Caco-2 (cell line): Measurements from ENCODE around the gene IP6K2. TPM values are rescaled to one million over a fixed set of nuclear protein-coding genes. Genes with fewer than 3 reads are reported as not detected.

Experiments
- BruUV-seq: library from RNA; stranded (reverse); fragments of 400-500 nt; replicated peaks from 2 replicates; lab custom pipeline; 2021; lab: Mats Ljungman, UMichigan
- CTCF ChIA-PET: fragments of 300-600 bp; sonication (Branson Sonifier 250); formaldehyde crosslinking; loops from one replicate; lab custom pipeline; 2022; ENCODE audit warnings: antibody characterized with exemption; lab: Charles Lee
- POLR2A ChIA-PET: fragments of 300-600 bp; sonication (Branson Sonifier 250); formaldehyde crosslinking; loops from one replicate; lab custom pipeline; 2022; ENCODE audit warnings: antibody characterized with exemption; lab: Charles Lee
- DNase-seq, 2 experiments: peaks; one replicate each; pipeline versions ENCODE4 v3.0.0 to v3.0.0-alpha.2; 2020 to 2022
- H3K27me3 ChIP-seq: replicated peaks from 2 replicates; pipeline ENCODE4 v1.6.0; 2011; ENCODE audit warnings: low read length; ENCODE audit not compliant: control insufficient read depth, insufficient read depth
- H3K36me3 ChIP-seq: 2 replicates; pipeline ENCODE4 v1.5.1; 2011; ENCODE audit warnings: low read length; ENCODE audit not compliant: control insufficient read depth, insufficient read depth
- H3K4me1 ChIP-seq: fragments of 250-450 bp; sonication (Bioruptor Pico); 2 replicates; pipeline ENCODE4 v1.5.1; 2020; ENCODE audit warnings: mild to moderate bottlenecking
- H3K4me3 ChIP-seq: 2 replicates; pipeline ENCODE4 v1.5.1; 2011; ENCODE audit warnings: low read depth, mild to moderate bottlenecking, control low read depth, low read length
- H3K9me3 ChIP-seq: fragments of 250-450 bp; sonication (Bioruptor Pico); 2 replicates; pipeline ENCODE4 v1.5.1; 2020; ENCODE audit warnings: mild to moderate bottlenecking, moderate library complexity
- H3K27ac Mint-ChIP-seq: one replicate; pipeline ENCODE4 v1.8.0; 2022; ENCODE audit warnings: mixed read lengths; ENCODE audit not compliant: unreplicated experiment
- H3K27me3 Mint-ChIP-seq: one replicate; pipeline ENCODE4 v1.8.0; 2022; ENCODE audit warnings: mixed read lengths; ENCODE audit not compliant: insufficient read depth, unreplicated experiment
- H3K36me3 Mint-ChIP-seq: one replicate; pipeline ENCODE4 v1.8.0; 2022; ENCODE audit warnings: mild to moderate bottlenecking, mixed read lengths; ENCODE audit not compliant: insufficient read depth, unreplicated experiment
- H3K4me1 Mint-ChIP-seq: one replicate; pipeline ENCODE4 v1.8.0; 2022; ENCODE audit warnings: low read depth, mixed read lengths; ENCODE audit not compliant: unreplicated experiment
- H3K4me3 Mint-ChIP-seq: one replicate; pipeline ENCODE4 v1.8.0; 2022; ENCODE audit warnings: mild to moderate bottlenecking, moderate library complexity, mixed read lengths; ENCODE audit not compliant: unreplicated experiment
- H3K9me3 Mint-ChIP-seq: one replicate; pipeline ENCODE4 v1.8.0; 2022; ENCODE audit warnings: mixed read lengths; ENCODE audit not compliant: unreplicated experiment
- intact Hi-C: fragments of 100-400 bp; cut with micrococcal nuclease; formaldehyde crosslinking; loops from one replicate; pipeline ENCODE4 v1.10.0; 2022; ENCODE audit not compliant: unreplicated experiment
- total RNA-seq: library from RNA; stranded (reverse); gene quantifications from 2 replicates; pipeline ENCODE4 v1.2.3, GENCODE V29; 2022
- TF ChIP-seq, protein P1 (sequence below), 2 experiments: fragments of 200-600 bp in 1 of 2; IDR thresholded peaks; 1 replicate in 1 of 2; 2 replicates in 1 of 2; pipeline versions ENCODE4 v1.5.1 to v1.8.0; 2011 to 2022; ENCODE audit warnings: antibody characterized with exemption in 1 of 2, control low read depth in 1 of 2, inconsistent platforms in 1 of 2, low read depth in 1 of 2, low read length in 1 of 2, mild to moderate bottlenecking in 1 of 2, moderate library complexity in 1 of 2; ENCODE audit not compliant: insufficient read depth in 1 of 2, severe bottlenecking in 1 of 2, unreplicated experiment in 1 of 2

IP6K2 gene
- total RNA-seq, 1 experiment from 2014 or later, result 91.7 TPM

DNA sequence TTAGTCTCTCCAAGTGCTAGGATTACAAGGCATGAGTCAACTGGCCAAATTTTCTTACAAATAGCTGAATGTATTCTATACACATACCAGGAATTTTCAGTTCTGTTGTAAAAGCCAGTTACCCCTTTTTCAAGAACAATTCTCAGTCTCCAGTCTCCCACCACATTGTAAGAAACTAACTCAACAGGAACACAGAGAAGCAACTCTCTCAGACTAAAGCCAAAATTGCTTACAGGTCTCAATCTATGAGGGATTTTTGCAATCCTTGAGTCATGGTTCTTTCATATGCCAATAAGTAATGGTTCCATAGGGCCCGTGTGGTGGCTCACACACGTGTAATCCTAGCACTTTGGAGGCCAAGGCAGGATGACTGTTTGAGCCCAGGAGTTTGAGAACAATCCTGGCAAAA is 8.5 kb downstream of the IP6K2 start:
- H3K9me3 Mint-ChIP-seq, result no peaks in the 10 kb centered on the region
- ChIA-PET CTCF (interaction anchor here (0.6 kb wide), 1 partner anchor 57 kb away, joined by 3 read pairs; no protein-coding TSS in a partner anchor), POLR2A (no interaction called here)
- intact Hi-C loops, result no loop called here
- TF ChIP-seq, protein P1, sequence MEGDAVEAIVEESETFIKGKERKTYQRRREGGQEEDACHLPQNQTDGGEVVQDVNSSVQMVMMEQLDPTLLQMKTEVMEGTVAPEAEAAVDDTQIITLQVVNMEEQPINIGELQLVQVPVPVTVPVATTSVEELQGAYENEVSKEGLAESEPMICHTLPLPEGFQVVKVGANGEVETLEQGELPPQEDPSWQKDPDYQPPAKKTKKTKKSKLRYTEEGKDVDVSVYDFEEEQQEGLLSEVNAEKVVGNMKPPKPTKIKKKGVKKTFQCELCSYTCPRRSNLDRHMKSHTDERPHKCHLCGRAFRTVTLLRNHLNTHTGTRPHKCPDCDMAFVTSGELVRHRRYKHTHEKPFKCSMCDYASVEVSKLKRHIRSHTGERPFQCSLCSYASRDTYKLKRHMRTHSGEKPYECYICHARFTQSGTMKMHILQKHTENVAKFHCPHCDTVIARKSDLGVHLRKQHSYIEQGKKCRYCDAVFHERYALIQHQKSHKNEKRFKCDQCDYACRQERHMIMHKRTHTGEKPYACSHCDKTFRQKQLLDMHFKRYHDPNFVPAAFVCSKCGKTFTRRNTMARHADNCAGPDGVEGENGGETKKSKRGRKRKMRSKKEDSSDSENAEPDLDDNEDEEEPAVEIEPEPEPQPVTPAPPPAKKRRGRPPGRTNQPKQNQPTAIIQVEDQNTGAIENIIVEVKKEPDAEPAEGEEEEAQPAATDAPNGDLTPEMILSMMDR (IDR thresholded peaks at IDR 0.05; ENCODE audit: insufficient read depth in 1 of 2, low read depth in 1 of 2, low read length in 1 of 2, severe bottlenecking in 1 of 2, unreplicated experiment in 1 of 2), result no peak
- no peak overlapping the region for H3K27ac Mint-ChIP-seq
- H3K36me3 ChIP-seq, result peaks cover 5% of the 10 kb centered on the region
- no peak for DNase-seq
- H3K4me3 ChIP-seq, result no peak overlapping the region
- H3K27me3 ChIP-seq, result no peaks in the 10 kb centered on the region
- no peaks in the 10 kb centered on the region; the same call in 1 of the 2 replicates for H3K4me1 ChIP-seq
- no peak overlapping the region for H3K4me3 Mint-ChIP-seq
- no peaks in the 10 kb centered on the region for H3K4me1 Mint-ChIP-seq
- no TSS peak for BruUV-seq
- no peaks in the 10 kb centered on the region for H3K27me3 Mint-ChIP-seq
- H3K36me3 Mint-ChIP-seq, result peaks cover 84% of the 10 kb centered on the region
- no peaks in the 10 kb centered on the region for H3K9me3 ChIP-seq

DNA sequence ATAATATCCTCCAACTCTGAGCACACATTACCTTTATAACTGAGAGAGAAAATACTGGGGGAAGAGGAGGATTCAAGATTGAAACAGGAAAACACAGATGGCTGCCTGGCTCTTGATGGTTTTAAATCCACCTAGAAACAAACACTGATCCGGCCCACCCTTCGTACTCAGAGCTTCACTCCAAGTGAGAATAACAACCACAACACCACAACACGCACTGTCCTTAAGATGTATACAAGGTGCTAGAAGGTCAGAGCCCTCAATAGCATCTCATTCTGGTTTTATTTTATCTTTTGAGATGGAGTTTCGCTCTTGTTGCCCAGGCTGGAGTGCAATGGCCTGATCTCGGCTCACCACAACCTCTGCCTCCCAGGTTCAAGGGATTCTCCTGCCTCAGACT is 9.9 kb downstream of the IP6K2 start:
- H3K27me3 ChIP-seq, result no peaks in the 10 kb centered on the region
- no peaks in the 10 kb centered on the region for H3K9me3 ChIP-seq
- POLR2A ChIA-PET, result no interaction called here
- H3K4me3 ChIP-seq, result no peak overlapping the region
- no TSS peak for BruUV-seq
- CTCF ChIA-PET, result no interaction called here
- peaks cover 3% of the 10 kb centered on the region for H3K36me3 ChIP-seq
- Mint-ChIP-seq H3K4me1 (peaks cover 8% of the 10 kb centered on the region), H3K4me3 (no peak overlapping the region), H3K36me3 (peaks cover 79% of the 10 kb centered on the region), H3K27ac (no peak overlapping the region), H3K27me3 (no peaks in the 10 kb centered on the region), H3K9me3 (no peaks in the 10 kb centered on the region)
- no peaks in the 10 kb centered on the region; the same call in 1 of the 2 replicates for H3K4me1 ChIP-seq
- DNase-seq, result no peak
- intact Hi-C loops, result no loop called here
- TF ChIP-seq, protein P1 (IDR thresholded peaks at IDR 0.05; ENCODE audit: insufficient read depth in 1 of 2, low read depth in 1 of 2, low read length in 1 of 2, severe bottlenecking in 1 of 2, unreplicated experiment in 1 of 2), result no peak

DNA sequence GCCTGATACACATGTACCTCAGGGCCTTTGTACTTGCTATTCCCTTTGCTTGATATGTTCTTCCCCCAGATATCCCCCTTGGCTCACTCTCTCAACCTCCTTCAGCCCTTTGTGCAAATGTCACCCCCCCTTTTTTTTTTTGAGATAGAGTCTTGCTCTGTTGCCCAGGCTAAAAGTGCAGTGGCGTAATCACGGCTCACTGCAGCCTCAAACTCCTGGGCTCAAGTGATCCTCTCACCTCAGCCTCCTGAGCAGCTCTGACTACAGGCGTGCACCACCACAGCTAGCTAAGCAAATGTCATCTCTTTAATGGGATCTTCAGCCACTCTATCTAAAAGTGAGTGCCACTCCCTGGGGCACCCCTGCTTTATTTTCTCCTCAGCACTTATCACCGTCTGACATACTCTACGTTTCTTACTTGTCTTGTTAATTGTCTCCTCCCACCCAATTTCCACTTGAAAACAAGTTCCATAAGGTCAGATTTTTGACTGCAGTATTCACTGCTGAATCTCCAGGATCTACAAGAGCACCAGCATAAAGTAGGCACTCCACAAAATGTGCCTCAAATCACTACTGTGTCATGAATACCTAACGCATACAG is 14.6 kb downstream of the IP6K2 start:
- Mint-ChIP-seq H3K9me3 (no peaks in the 10 kb centered on the region), H3K27me3 (no peaks in the 10 kb centered on the region), H3K36me3 (peaks cover 73% of the 10 kb centered on the region), H3K4me3 (no peak overlapping the region), H3K4me1 (peaks cover 9% of the 10 kb centered on the region), H3K27ac (peak overlapping the region; percentile 10)
- TF ChIP-seq, protein P1 (IDR thresholded peaks at IDR 0.05; ENCODE audit: insufficient read depth in 1 of 2, low read depth in 1 of 2, low read length in 1 of 2, severe bottlenecking in 1 of 2, unreplicated experiment in 1 of 2), result no peak
- H3K4me1 ChIP-seq, result no peaks in the 10 kb centered on the region; the same call in 1 of the 2 replicates
- no peak overlapping the region for H3K4me3 ChIP-seq
- no peak for DNase-seq
- POLR2A ChIA-PET, result no interaction called here
- H3K27me3 ChIP-seq, result no peaks in the 10 kb centered on the region
- intact Hi-C loops, result no loop called here
- CTCF ChIA-PET, result no interaction called here
- peaks cover 1% of the 10 kb centered on the region for H3K36me3 ChIP-seq
- H3K9me3 ChIP-seq, result no peaks in the 10 kb centered on the region
- no TSS peak for BruUV-seq
